Sigmoid colon (tissue), 7 donors: Measurements from ENCODE around the gene HS3ST2. TPM values are rescaled to one million over a fixed set of nuclear protein-coding genes. Genes with fewer than 3 reads are reported as not detected.

ENCODE experiments used
- DNase-seq: peaks from one replicate; pipeline ENCODE4 v3.0.0-alpha.2; 2019
- H3K27ac ChIP-seq, 4 donors: fragments of 200-600 bp; sonication (generic); one replicate each; pipeline ENCODE4 v1.5.1; 2016 to 2019; ENCODE audit warnings: mild to moderate bottlenecking in 1 of 4
- H3K27me3 ChIP-seq, 3 donors: fragments of 200-600 bp; sonication (generic); one replicate each; pipeline ENCODE4 v1.5.1; 2019; ENCODE audit warnings: mild to moderate bottlenecking in 1 of 3
- H3K36me3 ChIP-seq, 4 donors: fragments of 200-600 bp; sonication (generic); one replicate each; pipeline ENCODE4 v1.5.1; 2016 to 2019
- H3K4me1 ChIP-seq, 4 donors: fragments of 200-600 bp; sonication (generic); one replicate each; pipeline ENCODE4 v1.5.1; 2017 to 2019
- H3K4me3 ChIP-seq, 4 donors: fragments of 200-600 bp; sonication (generic); one replicate each; pipeline ENCODE4 v1.5.1; 2017 to 2019; ENCODE audit warnings: mild to moderate bottlenecking in 2 of 4, moderate library complexity in 1 of 4
- H3K9me3 ChIP-seq, 4 donors: fragments of 200-600 bp in 3 of 4; sonication (generic) in 3 of 4; one replicate each; pipeline versions ENCODE4 v1.5.1 to v1.6.1; 2013 to 2019
- CTCF ChIP-seq, 4 experiments: fragments of 450-650 bp in 3 of 4; fragments of 200-600 bp in 1 of 4; IDR thresholded peaks; one replicate each; pipeline ENCODE4 v1.5.1; 2016 to 2019; ENCODE audit warnings: antibody characterized with exemption in 4 of 4, mild to moderate bottlenecking in 3 of 4, moderate library complexity in 2 of 4
- EP300 ChIP-seq, 4 donors: sonication (generic); formaldehyde crosslinking; IDR thresholded peaks; one replicate each; pipeline ENCODE4 v1.6.1; 2017; ENCODE audit warnings: antibody characterized with exemption in 4 of 4
- POLR2A ChIP-seq, 2 donors: fragments of 450-650 bp; IDR thresholded peaks; one replicate each; pipeline ENCODE4 v1.6.1; 2016; ENCODE audit warnings: antibody characterized with exemption in 2 of 2, mild to moderate bottlenecking in 2 of 2, moderate library complexity in 2 of 2
- POLR2AphosphoS5 ChIP-seq, 4 donors: sonication (generic); formaldehyde crosslinking; IDR thresholded peaks; one replicate each; pipeline ENCODE4 v1.6.1; 2017; ENCODE audit warnings: antibody characterized with exemption in 4 of 4
- WGBS, 2 donors: extraction: QIAGEN DNeasy Blood & Tissue Kit; methylation state at CpG; one replicate each; pipeline ENCODE4 v1.1.7; 2013; 5-methylcytosine and 5-hydroxymethylcytosine counted together
- intact Hi-C: fragments of 100-400 bp; cut with DNase I; formaldehyde crosslinking; loops from one replicate; pipeline ENCODE4 v1.15.1; 2023
- polyA plus RNA-seq, 3 donors: library from polyadenylated mRNA; stranded (reverse); fragments of 200-250 nt; gene quantifications; one replicate each; pipeline ENCODE4 v1.2.3, GENCODE V29; 2013
- total RNA-seq, 4 donors: library from RNA; depleted of rRNA; stranded (reverse); fragments of >200 nt; gene quantifications; one replicate each; pipeline ENCODE4 v1.1.0, GENCODE V29; 2016
- donor health status: healthy with polysubstance abuse.
- donor health status: Bipolar disorder and iron deficiency.
- donor health status: healthy.

HS3ST2 gene
- total and polyA plus RNA-seq, 7 donors: 0.20 to 1.8 (median 0.62) TPM; not detected in 1

- H3K4me1 ChIP-seq: no peaks in the 10 kb centered on the region
- no peak overlapping the region for H3K4me3 ChIP-seq
- no peaks in the 10 kb centered on the region for H3K9me3 ChIP-seq
- H3K27ac ChIP-seq: no peak overlapping the region
- TF ChIP-seq POLR2AphosphoS5 (IDR thresholded peaks at IDR 0.05) (no peak), POLR2A (IDR thresholded peaks at IDR 0.05) (no peak), EP300 (IDR thresholded peaks at IDR 0.05) (no peak), CTCF (IDR thresholded peaks at IDR 0.05) (no peak)
- no peaks in the 10 kb centered on the region for H3K36me3 ChIP-seq
- intact Hi-C loops: no loop called here
- no peak for DNase-seq
- no peaks in the 10 kb centered on the region for H3K27me3 ChIP-seq
- 63 to 70% methylated on average over 5 of the region's 5 CpGs for WGBS, 2 donors
These were observed 54.7 kb downstream of the HS3ST2 start for GRCh38 chr16:22868593-22869224.

GRCh38 chr16:22871861-22872260 lies 57.9 kb downstream of the HS3ST2 start:
- H3K36me3 ChIP-seq: no peaks in the 10 kb centered on the region
- no peak overlapping the region for H3K4me3 ChIP-seq
- DNase-seq: no peak
- peaks cover 0 to 3% (median 0%) of the 10 kb centered on the region in 3 donors for H3K27me3 ChIP-seq
- WGBS, 2 donors: 69 to 81% methylated on average over 4 of the region's 4 CpGs
- peaks cover 0 to 5% (median 0%) of the 10 kb centered on the region in 4 donors for H3K4me1 ChIP-seq
- H3K27ac ChIP-seq: no peak overlapping the region
- no peaks in the 10 kb centered on the region for H3K9me3 ChIP-seq
- TF ChIP-seq CTCF (IDR thresholded peaks at IDR 0.05) (no peak), EP300 (IDR thresholded peaks at IDR 0.05) (no peak), POLR2AphosphoS5 (IDR thresholded peaks at IDR 0.05) (no peak), POLR2A (IDR thresholded peaks at IDR 0.05) (no peak)
- intact Hi-C loops: no loop called here

- Histone ChIP-seq H3K36me3 (no peaks in the 10 kb centered on the region), H3K4me3 (no peak overlapping the region), H3K4me1 (peaks cover 0 to 5% (median 0%) of the 10 kb centered on the region in 4 donors), H3K9me3 (no peaks in the 10 kb centered on the region), H3K27me3 (peaks cover 0 to 18% (median 7%) of the 10 kb centered on the region in 3 donors), H3K27ac (no peak overlapping the region)
- WGBS, 2 donors: 84 to 87% methylated on average over 4 of the region's 4 CpGs
- no peak for DNase-seq
- no peak for TF ChIP-seq CTCF (IDR thresholded peaks at IDR 0.05)
- TF ChIP-seq POLR2AphosphoS5 (IDR thresholded peaks at IDR 0.05): peak in 1 of 4 donors; percentile 6
- intact Hi-C loops: no loop called here
These were observed 60.4 kb downstream of the HS3ST2 start for GRCh38 chr16:22874394-22874793.

GRCh38 chr16:22878955-22879354 lies 65.0 kb downstream of the HS3ST2 start:
- H3K27me3 ChIP-seq: peaks cover 0 to 22% (median 7%) of the 10 kb centered on the region in 3 donors
- intact Hi-C loops: no loop called here
- WGBS, 2 donors: 72 to 73% methylated on average over 6 of the region's 6 CpGs
- no peaks in the 10 kb centered on the region for H3K36me3 ChIP-seq
- no peak for TF ChIP-seq EP300 (IDR thresholded peaks at IDR 0.05)
- TF ChIP-seq POLR2A (IDR thresholded peaks at IDR 0.05): no peak
- TF ChIP-seq CTCF (IDR thresholded peaks at IDR 0.05): no peak
- no peak for TF ChIP-seq POLR2AphosphoS5 (IDR thresholded peaks at IDR 0.05)
- no peaks in the 10 kb centered on the region for H3K9me3 ChIP-seq
- H3K27ac ChIP-seq: no peak overlapping the region
- H3K4me1 ChIP-seq: peaks cover 0 to 5% (median 0%) of the 10 kb centered on the region in 4 donors
- no peak for DNase-seq
- no peak overlapping the region for H3K4me3 ChIP-seq

GRCh38 chr16:22879466-22879865 lies 65.5 kb downstream of the HS3ST2 start:
- intact Hi-C loops: no loop called here
- Histone ChIP-seq H3K4me1 (peaks cover 0 to 1% (median 0%) of the 10 kb centered on the region in 4 donors), H3K36me3 (no peaks in the 10 kb centered on the region), H3K9me3 (no peaks in the 10 kb centered on the region), H3K27ac (no peak overlapping the region), H3K4me3 (no peak overlapping the region), H3K27me3 (peaks cover 0 to 22% (median 7%) of the 10 kb centered on the region in 3 donors)
- no peak for TF ChIP-seq POLR2A (IDR thresholded peaks at IDR 0.05)
- TF ChIP-seq CTCF (IDR thresholded peaks at IDR 0.05): no peak
- TF ChIP-seq POLR2AphosphoS5 (IDR thresholded peaks at IDR 0.05): no peak
- TF ChIP-seq EP300 (IDR thresholded peaks at IDR 0.05): no peak
- DNase-seq: no peak
- 61 to 72% methylated on average over 6 of the region's 6 CpGs for WGBS, 2 donors
